ENCODE results near the gene PRDM16.

DNA sequence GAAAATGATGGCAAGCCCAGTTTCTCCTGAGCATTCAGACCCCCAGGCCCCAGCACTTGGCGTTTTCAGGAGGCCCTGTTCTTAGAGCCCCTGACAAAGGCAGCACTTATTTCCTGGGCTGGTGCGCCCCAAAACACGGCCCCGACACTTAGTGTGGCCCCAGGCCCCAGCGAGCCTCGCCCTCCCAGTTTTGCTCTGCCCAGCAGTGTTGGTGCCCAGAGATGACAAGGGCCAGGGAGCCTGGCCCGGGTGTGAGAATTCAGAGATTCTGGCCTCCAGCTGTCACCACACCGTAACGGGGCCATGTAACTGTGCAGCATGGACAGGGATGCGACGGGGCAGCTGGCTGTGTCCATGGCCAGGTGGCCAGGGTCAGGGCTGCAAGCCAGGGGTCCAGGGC is 367.4 kb downstream of the PRDM16 start:
- TF ChIP-seq, protein P1, sequence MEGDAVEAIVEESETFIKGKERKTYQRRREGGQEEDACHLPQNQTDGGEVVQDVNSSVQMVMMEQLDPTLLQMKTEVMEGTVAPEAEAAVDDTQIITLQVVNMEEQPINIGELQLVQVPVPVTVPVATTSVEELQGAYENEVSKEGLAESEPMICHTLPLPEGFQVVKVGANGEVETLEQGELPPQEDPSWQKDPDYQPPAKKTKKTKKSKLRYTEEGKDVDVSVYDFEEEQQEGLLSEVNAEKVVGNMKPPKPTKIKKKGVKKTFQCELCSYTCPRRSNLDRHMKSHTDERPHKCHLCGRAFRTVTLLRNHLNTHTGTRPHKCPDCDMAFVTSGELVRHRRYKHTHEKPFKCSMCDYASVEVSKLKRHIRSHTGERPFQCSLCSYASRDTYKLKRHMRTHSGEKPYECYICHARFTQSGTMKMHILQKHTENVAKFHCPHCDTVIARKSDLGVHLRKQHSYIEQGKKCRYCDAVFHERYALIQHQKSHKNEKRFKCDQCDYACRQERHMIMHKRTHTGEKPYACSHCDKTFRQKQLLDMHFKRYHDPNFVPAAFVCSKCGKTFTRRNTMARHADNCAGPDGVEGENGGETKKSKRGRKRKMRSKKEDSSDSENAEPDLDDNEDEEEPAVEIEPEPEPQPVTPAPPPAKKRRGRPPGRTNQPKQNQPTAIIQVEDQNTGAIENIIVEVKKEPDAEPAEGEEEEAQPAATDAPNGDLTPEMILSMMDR (IDR thresholded peaks at IDR 0.05; ENCODE audit: borderline replicate concordance, extremely low read depth, low read length, poor library complexity, severe bottlenecking): no peak
- no peak for TF ChIP-seq EZH2 (IDR thresholded peaks at IDR 0.05; ENCODE audit: borderline replicate concordance, low read depth, low read length, severe bottlenecking)
